ENCODE measurements around the gene UBXN11.
"Not testable (repeated sequence)": the region's sequence is repeated elsewhere in the genome, so short reads cannot be mapped to it uniquely, and the experiment has no call there.

The UBXN11 gene

GRCh38 chr1:26300578-26301275 is 5.7 kb downstream of the UBXN11 start:
- DNase-seq: no peak

GRCh38 chr1:26297791-26298124 is 8.7 kb downstream of the UBXN11 start:
- no peak for DNase-seq

DNA sequence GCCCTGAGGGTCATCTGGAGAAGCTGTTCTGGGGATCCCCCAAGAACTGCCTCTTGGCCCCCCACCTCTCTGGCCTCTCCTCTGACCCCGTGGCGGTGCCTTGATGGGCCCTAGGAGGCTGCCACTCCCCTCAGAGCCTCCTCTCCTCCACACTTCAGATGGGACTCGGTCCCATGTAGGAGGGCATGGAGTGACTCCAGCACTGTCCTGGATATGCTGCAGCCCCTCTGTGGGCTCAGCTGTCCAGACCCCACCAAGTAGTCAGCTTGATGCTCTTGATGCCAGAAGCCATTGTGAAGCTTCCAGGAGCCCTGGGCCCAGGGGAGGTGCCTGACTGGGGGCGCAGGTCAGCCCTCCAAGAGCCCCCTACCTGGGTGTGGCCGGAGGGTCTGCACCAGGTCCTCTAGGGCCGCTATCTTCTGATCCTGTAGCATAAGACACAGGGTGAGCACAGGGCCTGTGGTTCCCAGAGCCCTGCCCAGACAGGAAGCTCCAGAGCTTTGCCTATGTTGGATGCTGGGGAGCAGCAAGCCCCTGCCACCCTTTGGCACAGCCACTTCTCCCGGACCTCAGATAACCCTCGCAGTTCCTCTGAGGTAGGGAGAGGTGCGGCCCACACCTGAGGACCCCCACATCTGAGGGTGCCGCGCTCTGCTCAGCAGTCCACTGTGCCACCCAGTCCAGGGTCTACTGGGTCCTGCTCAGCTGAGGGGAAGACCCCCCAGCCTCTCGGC is 9.2 kb downstream of the UBXN11 start:
- DNase-seq: no peak

- DNase-seq: no peak
Observed at GRCh38 chr1:26296340-26297056, 9.9 kb downstream of the UBXN11 start.

DNA sequence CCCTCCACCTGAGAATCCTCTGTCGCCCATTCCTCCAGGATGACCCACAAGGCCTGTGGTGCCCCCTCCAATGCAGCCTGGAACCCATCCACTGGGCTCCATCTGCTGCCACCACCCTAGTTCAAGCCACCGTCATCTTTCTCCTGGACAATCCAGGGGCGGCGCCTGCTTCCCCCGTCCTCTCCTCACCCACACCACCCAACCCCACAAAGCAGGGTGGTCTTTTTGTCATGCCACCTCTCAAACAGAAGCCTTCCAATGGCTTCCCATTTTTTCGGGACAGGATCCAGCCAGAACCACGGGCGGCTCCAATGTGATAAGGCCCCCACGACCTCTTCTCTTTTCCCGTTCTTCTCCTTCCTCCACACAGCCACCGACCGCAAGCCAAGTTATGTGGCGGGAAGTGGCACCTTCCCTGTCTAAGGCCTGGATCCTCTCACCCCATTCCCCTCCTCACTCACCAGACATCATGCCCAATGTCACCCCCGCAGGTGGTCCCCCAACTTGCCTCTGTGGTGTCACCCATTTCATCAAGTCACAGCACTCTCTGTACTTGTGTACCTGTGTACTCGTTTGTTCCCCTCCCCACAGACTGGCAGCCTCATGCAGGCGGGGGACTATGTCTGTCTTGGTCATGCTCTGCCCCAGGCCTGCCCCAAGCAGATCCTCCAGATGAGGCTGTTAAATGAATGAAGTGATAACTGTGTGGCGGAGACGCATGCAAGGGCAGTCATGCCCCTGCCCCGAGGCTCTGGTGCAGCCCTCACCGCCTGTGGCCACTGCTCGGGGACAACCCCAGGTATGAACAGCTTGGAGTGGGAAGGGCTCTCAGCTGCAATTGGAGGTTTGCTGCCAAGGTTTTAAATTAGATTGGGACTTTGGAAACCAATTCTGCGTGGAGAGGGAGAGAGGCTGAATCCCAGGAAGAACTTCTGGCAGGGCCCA is 11.0 kb downstream of the UBXN11 start:
- DNase-seq: no peak

DNA sequence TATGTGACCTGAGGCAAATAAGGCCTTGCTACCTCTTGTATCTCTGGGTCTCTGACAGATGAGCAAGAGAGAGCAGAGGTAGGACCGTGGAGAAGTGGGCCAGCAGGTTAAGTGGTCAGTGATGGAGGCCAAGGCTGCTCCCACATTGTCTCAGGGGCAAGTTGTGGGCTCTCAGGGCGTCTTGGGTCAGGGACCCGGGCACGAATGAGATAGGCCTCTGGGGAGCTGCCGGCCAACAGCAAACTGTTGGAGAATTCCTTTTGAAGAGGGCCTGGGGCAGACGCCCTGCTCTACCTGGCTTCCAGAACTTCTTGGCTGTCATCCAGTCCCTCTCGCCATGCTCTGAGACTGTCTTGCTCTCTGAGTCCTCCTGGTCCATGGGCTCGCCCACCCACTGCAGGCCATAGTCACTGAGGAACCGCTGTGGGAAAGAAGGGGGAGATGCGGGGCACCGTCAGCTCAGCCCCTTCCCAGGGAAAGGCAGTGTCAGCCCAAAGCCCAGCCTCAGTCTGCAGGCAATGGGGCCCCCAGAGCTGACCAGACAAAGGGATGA is 12.4 kb downstream of the UBXN11 start:
- no peak for DNase-seq

- DNase-seq: not testable (repeated sequence)
Observed at GRCh38 chr1:26292735-26293134, 13.7 kb downstream of the UBXN11 start.

- no peak for DNase-seq
Observed at GRCh38 chr1:26291939-26292338, 14.5 kb downstream of the UBXN11 start.

DNA sequence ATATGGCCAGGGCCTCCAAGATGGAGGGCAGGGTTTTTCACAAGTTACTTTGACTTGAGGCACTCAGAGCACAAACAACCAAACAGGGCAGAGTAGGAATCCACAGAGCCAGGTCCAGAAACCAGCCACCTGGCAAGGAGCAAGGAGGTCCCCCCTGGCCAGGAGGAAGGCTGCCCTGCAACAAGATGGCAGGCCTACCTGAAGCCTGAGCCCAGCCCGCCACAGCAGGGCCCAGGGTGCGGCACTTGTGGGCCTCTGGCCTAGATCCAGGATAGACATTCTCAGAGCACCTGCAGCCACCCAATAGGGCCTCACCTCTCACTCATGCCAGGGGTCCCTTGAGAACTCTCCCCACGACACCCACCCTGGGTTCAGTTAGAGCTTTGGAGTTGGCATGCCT is 15.0 kb downstream of the UBXN11 start:
- DNase-seq: no peak

GRCh38 chr1:26290882-26291261 is 15.6 kb downstream of the UBXN11 start:
- no peak for DNase-seq

GRCh38 chr1:26290122-26290881 is 16.1 kb downstream of the UBXN11 start:
- DNase-seq: no peak

GRCh38 chr1:26289158-26290059 is 17.0 kb downstream of the UBXN11 start:
- DNase-seq: no peak

DNA sequence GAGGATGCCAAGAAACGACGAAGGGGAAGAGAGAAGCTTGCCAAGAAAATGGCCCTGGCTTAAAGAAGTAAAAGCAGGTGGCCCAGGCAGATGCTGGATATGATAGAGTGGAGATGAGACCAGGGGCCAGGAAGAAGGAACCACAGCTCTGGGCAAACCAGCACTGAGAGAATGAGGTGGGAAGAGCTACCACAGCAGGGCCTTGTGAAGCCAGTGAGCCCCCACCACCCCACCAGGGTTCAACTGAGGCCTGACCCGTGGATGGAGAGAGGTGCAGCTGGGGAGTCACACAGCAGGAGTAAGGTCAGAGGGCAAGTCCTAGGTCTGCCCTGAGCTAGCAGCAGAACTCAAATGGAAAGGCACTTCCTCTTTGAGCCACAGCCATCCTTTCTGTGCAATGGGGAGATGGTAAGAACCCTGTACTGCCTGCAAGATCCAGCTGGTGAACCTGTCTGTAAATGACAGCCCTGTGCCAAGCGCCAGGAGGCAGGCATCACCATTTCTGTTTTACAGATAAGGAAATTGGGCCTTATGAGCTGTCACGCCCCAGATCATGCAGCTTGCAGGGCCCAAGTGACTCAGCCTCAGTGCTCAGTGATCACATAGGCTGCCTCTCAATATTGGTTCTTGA is 18.0 kb downstream of the UBXN11 start:
- no peak for DNase-seq

DNA sequence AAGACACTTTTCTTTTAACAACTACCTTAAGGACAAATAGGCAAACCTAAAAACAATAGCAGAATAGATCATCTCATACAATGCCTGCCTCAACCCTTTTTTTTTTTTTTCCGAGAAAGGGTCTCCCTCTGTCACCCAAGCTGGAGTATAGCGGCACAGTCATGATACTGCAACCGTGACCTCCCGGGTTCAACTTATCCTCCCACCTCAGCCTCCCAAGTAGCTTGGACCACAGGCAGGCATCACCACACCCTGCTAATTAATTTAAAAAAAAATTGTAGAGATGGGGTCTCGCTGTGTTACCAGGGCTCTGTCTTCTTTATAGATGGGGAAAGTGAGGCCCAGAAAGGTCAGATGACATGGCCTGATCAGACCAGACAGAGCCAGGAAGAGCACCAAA is 18.6 kb downstream of the UBXN11 start:
- DNase-seq: no peak

DNA sequence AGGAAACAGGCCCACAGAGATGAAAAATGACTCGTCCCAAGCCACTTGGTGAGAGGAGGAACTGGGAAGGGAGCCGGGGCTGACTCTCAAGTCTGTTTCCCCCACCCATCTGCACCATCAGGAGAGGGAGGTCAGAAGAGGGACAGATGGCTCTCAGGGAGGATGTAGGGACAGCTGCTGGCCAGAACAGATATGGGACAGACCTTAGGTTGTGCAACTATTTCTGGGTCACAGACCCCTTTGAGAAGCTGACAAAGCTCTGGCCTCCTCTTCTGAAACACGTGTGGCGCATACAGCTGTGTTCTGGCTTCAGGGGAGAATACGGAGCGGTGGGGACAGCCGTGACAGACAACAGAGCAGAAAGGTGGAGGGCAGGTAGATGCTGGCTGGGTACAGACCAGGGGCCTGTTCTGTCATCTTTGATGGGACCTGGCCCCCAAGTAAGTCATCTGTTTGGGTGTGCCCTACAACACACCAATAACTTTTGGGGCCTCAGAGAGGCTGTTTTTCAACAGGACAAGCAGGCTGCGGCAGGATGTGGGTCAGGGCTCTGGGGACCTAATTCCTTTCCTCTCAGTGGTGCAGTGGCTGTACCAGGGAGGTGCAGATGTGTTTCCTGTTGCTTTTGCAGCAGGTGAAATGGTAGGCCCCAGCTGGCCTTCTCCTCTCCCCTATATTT is 19.3 kb downstream of the UBXN11 start:
- no peak for DNase-seq

GRCh38 chr1:26286064-26286416 is 20.4 kb downstream of the UBXN11 start:
- no peak for DNase-seq

DNA sequence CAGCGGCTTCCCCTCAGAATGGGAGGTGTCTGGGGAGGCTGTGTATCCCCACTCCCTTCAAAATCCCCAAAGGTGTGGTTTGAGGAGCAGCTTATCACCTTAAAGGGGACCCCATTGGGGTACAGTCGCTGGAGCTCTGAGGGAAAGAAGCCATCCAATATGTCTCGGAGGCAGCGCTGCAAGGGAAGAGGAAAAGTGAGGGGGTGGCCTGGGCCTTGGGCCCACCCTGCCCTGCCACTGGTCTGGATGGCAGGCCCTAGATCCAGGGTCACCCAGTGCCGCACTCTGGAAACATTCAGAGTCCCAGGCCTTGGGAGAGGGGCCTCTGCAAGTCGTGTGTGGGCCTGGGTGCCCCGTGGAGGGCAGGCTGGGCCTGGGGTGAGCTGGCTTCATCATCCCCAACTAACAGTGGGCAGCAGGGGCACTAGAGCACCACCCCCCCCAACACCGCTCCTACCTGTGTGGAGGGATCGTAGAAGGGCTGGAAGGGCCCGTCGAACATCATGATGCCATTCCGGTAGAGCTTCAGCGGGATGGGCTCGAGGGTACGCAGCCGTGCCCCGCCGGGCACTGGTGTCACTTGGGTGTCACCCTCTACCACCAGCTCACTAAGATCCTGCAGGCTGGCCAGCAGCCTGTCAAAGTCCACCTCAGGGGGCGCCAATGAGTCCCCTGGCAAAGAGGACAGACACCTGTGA is 20.9 kb downstream of the UBXN11 start:
- no peak for DNase-seq

DNA sequence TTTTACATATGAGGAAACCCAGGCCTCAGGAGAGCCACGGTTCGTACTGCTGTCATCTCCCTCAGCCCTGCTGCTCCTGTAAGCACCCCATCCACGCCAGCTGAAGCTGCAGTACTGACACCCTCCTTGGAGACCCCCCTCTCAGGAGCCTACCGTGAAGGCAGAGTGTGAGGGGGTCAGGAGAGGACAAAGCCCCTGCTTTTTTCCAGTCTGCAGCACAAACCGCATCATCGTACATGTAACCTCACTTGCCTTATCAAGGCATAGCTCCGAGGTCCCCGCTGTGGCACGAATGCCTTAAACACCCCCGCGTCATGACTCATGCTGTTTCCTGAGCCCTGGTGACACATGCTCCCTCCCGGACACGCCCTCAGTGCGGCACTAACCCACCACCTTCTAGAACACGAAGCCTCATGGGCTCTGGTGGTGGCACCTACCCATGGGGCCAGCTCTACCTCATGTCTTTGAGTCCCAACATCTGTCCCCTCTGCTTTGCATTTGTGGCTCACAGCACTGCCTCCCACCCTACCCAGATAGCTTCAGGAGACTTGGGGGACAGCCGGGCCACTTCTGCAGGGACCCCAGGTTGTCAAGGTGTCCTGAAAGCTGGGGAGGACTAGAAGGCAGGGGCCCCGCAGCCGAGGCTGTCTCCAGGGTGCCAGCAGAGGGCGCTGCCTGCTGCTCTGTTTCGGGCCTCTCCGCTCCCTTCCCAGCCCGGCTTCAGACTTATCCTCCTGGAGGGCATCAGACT is 21.7 kb downstream of the UBXN11 start:
- DNase-seq: no peak
